Peyer's patch (tissue), 4 donors: Measurements from ENCODE around the gene TPM1.

Experiments
- POLR2A ChIP-seq, 2 donors: fragments of 450-650 bp; IDR thresholded peaks; one replicate each; pipeline ENCODE4 v1.5.1; 2017; ENCODE audit warnings: antibody characterized with exemption in 2 of 2, mild to moderate bottlenecking in 2 of 2, moderate library complexity in 2 of 2
- TF ChIP-seq, protein P1 (sequence below), 6 experiments: fragments of 450-650 bp in 4 of 6; fragments of 200-600 bp in 2 of 6; sonication (generic) in 1 of 6; IDR thresholded peaks; one replicate each; pipeline ENCODE4 v1.5.1; 2017 to 2019; ENCODE audit warnings: antibody characterized with exemption in 6 of 6, mild to moderate bottlenecking in 3 of 6, moderate library complexity in 1 of 6

DNA sequence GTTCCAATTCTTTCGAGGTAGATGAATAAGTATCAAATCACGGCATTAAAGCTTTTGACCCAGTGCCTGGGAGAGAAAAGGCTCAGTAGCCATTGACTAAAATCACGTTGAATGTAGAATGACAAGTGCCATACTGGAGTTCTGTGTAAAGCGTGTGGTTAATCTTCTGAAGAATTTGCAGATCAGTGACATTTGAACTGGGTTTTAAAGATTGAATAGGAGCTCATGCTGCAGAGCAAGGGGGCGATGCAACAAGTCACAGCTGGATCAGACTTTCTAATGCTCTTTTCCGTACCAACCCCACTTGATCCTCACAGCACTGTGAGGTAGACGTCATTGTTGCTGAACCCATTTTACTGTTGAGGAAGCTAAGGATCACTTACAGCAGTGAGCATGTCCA lies 49.5 kb upstream of the TPM1 start:
- TF ChIP-seq, protein P1, sequence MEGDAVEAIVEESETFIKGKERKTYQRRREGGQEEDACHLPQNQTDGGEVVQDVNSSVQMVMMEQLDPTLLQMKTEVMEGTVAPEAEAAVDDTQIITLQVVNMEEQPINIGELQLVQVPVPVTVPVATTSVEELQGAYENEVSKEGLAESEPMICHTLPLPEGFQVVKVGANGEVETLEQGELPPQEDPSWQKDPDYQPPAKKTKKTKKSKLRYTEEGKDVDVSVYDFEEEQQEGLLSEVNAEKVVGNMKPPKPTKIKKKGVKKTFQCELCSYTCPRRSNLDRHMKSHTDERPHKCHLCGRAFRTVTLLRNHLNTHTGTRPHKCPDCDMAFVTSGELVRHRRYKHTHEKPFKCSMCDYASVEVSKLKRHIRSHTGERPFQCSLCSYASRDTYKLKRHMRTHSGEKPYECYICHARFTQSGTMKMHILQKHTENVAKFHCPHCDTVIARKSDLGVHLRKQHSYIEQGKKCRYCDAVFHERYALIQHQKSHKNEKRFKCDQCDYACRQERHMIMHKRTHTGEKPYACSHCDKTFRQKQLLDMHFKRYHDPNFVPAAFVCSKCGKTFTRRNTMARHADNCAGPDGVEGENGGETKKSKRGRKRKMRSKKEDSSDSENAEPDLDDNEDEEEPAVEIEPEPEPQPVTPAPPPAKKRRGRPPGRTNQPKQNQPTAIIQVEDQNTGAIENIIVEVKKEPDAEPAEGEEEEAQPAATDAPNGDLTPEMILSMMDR (IDR thresholded peaks at IDR 0.05): no peak
- TF ChIP-seq POLR2A (IDR thresholded peaks at IDR 0.05): no peak
